ENCODE data around the gene ADAMTS12.
"Not testable (repeated sequence)": the region's sequence is repeated elsewhere in the genome, so short reads cannot be mapped to it uniquely, and the experiment has no call there.

ADAMTS12 gene

GRCh38 chr5:33530183-33531036 lies 361.4 kb downstream of the ADAMTS12 start:
- DNase-seq (ENCODE audit: low read depth), result no peak

- no peak for DNase-seq (ENCODE audit: low read depth)
Measured at GRCh38 chr5:33527696-33528095, 364.1 kb downstream of the ADAMTS12 start.

- DNase-seq (ENCODE audit: low read depth), result no peak
Measured at GRCh38 chr5:33526755-33527154, 365.0 kb downstream of the ADAMTS12 start.

- DNase-seq (ENCODE audit: low read depth), result peak; percentile 60
Measured at GRCh38 chr5:33524476-33524875, 367.3 kb downstream of the ADAMTS12 start.

- no peak for DNase-seq (ENCODE audit: low read depth)
Measured at GRCh38 chr5:33523208-33523771, 368.5 kb downstream of the ADAMTS12 start.

GRCh38 chr5:33516421-33516820 lies 375.4 kb downstream of the ADAMTS12 start:
- DNase-seq (ENCODE audit: low read depth), result no peak

- not testable (repeated sequence) for DNase-seq (ENCODE audit: low read depth)
Measured at GRCh38 chr5:33515366-33515765, 376.4 kb downstream of the ADAMTS12 start.

- no peak for DNase-seq (ENCODE audit: low read depth)
Measured at GRCh38 chr5:33513462-33514185, 378.2 kb downstream of the ADAMTS12 start.

- peak; percentile 40 for DNase-seq (ENCODE audit: low read depth)
Measured at GRCh38 chr5:33509036-33509435, 382.8 kb downstream of the ADAMTS12 start.

- DNase-seq (ENCODE audit: low read depth), result peak; percentile 40
Measured at GRCh38 chr5:33507426-33507825, 384.4 kb downstream of the ADAMTS12 start.

- no peak for DNase-seq (ENCODE audit: low read depth)
Measured at GRCh38 chr5:33504570-33504969, 387.2 kb downstream of the ADAMTS12 start.

- no peak for DNase-seq (ENCODE audit: low read depth)
Measured at GRCh38 chr5:33501899-33502298, 389.9 kb downstream of the ADAMTS12 start.

- no peak for DNase-seq (ENCODE audit: low read depth)
Measured at GRCh38 chr5:33501260-33501659, 390.5 kb downstream of the ADAMTS12 start.

- peak; percentile 11 for DNase-seq (ENCODE audit: low read depth)
Measured at GRCh38 chr5:33494466-33494865, 397.3 kb downstream of the ADAMTS12 start.

- DNase-seq (ENCODE audit: low read depth), result peak; percentile 15
Measured at GRCh38 chr5:33491941-33492340, 399.8 kb downstream of the ADAMTS12 start.

- DNase-seq (ENCODE audit: low read depth), result no peak
Measured at GRCh38 chr5:33490071-33490665, 401.6 kb downstream of the ADAMTS12 start.

- DNase-seq (ENCODE audit: low read depth), result no peak
Measured at GRCh38 chr5:33489481-33490067, 402.2 kb downstream of the ADAMTS12 start.

- DNase-seq (ENCODE audit: low read depth), result no peak
Measured at GRCh38 chr5:33488558-33489355, 403.0 kb downstream of the ADAMTS12 start.

GRCh38 chr5:33487236-33487635 lies 404.6 kb downstream of the ADAMTS12 start:
- DNase-seq (ENCODE audit: low read depth), result peak; percentile 47

- no peak for DNase-seq (ENCODE audit: low read depth)
Measured at GRCh38 chr5:33482335-33482734, 409.5 kb downstream of the ADAMTS12 start.

- DNase-seq (ENCODE audit: low read depth), result no peak
Measured at GRCh38 chr5:33480876-33481275, 410.9 kb downstream of the ADAMTS12 start.

All from iris pigment epithelial cell (primary cell).